Measurements from ENCODE around the gene POLDIP3.

- TF ChIP-seq, protein P1, sequence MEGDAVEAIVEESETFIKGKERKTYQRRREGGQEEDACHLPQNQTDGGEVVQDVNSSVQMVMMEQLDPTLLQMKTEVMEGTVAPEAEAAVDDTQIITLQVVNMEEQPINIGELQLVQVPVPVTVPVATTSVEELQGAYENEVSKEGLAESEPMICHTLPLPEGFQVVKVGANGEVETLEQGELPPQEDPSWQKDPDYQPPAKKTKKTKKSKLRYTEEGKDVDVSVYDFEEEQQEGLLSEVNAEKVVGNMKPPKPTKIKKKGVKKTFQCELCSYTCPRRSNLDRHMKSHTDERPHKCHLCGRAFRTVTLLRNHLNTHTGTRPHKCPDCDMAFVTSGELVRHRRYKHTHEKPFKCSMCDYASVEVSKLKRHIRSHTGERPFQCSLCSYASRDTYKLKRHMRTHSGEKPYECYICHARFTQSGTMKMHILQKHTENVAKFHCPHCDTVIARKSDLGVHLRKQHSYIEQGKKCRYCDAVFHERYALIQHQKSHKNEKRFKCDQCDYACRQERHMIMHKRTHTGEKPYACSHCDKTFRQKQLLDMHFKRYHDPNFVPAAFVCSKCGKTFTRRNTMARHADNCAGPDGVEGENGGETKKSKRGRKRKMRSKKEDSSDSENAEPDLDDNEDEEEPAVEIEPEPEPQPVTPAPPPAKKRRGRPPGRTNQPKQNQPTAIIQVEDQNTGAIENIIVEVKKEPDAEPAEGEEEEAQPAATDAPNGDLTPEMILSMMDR (conservative IDR thresholded peaks at IDR 0.05 in 1 of 2, IDR thresholded peaks at IDR 0.05 in 1 of 2; ENCODE audit: low read depth in 1 of 2, low read length in 2 of 2), result no peak
- no peak for TF ChIP-seq EZH2 (IDR thresholded peaks at IDR 0.05; ENCODE audit: low read length, missing control alignments)
These were observed 27.0 kb downstream of the POLDIP3 start for GRCh38 chr22:42587588-42588175.
